ENCODE measurements around the gene SYS1. TPM values are rescaled to one million over a fixed set of nuclear protein-coding genes. Genes with fewer than 3 reads are reported as not detected.

SYS1 gene
- total and polyA plus RNA-seq, 2 experiments from 2014 or later = 7.9 to 21.5 TPM

- peaks cover 8% of the 10 kb centered on the region; the same call in 1 of the 2 replicates for H3K36me3 ChIP-seq (ENCODE audit: insufficient read depth)
- Mint-ChIP-seq H3K9me3 (no peaks in the 10 kb centered on the region), H3K36me3 (ENCODE audit: low read depth) (peaks cover 61% of the 10 kb centered on the region), H3K27me3 (ENCODE audit: insufficient read depth, low read depth, poor library complexity) (peaks cover 2% of the 10 kb centered on the region), H3K27ac (no peak overlapping the region), H3K4me3 (no peak overlapping the region; the same call in 2 of the 3 replicates), H3K4me1 (peaks cover 5% of the 10 kb centered on the region; the same call in 2 of the 3 replicates)
- no peaks in the 10 kb centered on the region for H3F3A ChIP-seq (replicated peaks; ENCODE audit: low read depth)
- TF ChIP-seq REST (IDR thresholded peaks at IDR 0.05; ENCODE audit: unreplicated experiment) (no peak), ZNF462 (CRISPR knock-in tag; IDR thresholded peaks at IDR 0.05) (no peak), ZNF114 (CRISPR knock-in tag; IDR thresholded peaks at IDR 0.05) (no peak)
- no peak overlapping the region for H3K27ac ChIP-seq (ENCODE audit: low read depth)
- H3K27me3 ChIP-seq (ENCODE audit: insufficient read depth) = no peaks in the 10 kb centered on the region
- H3K4me2 ChIP-seq = no peak overlapping the region
- H2AFZ ChIP-seq = no peak overlapping the region
- H3K4me3 ChIP-seq = no peak overlapping the region
- no peaks in the 10 kb centered on the region for H3K79me2 ChIP-seq (replicated peaks; ENCODE audit: insufficient read depth)
- DNase-seq (ENCODE audit: low spot score) = no peak
- H4K20me1 ChIP-seq (replicated peaks; ENCODE audit: insufficient read depth) = no peaks in the 10 kb centered on the region
- ATAC-seq = peak; percentile 38; the same call in 2 of the 3 replicates
- 0 out of 2 replicates have a peak, but pooled peaks cover 7% of the 10 kb centered on the region for H3K4me1 ChIP-seq (ENCODE audit: insufficient read depth)
- no peaks in the 10 kb centered on the region for H3K9me2 ChIP-seq (ENCODE audit: insufficient read depth)
Observed at GRCh38 chr20:45329497-45330319, 33.2 kb upstream of the SYS1 start.
